T follicular helper cell (primary cell): Measurements from ENCODE around the gene NCOA1.

Source experiments
- DNase-seq: peaks from one replicate; pipeline ENCODE4 v3.0.0-alpha.2; 2020; ENCODE audit warnings: low read depth

NCOA1 gene

DNA sequence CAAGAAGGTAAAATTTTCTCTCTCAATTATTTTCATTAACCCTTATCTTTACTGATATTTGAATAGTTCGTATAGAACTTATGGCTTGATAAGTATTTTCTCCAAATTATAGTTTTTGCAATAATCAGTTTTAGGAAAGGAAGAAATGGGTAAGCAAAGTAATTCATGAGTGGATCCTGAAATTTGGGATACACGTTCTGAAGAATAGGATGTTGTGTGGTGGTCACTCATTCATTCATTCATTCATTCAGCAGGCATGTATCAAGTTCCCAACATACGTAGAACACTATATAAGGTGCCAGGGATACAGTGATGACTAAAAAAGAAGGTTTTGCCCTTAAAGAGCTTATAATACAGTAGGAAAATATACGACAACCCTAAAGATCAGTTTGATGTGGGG, 206.7 kb downstream of the NCOA1 start:
- DNase-seq = no peak

DNA sequence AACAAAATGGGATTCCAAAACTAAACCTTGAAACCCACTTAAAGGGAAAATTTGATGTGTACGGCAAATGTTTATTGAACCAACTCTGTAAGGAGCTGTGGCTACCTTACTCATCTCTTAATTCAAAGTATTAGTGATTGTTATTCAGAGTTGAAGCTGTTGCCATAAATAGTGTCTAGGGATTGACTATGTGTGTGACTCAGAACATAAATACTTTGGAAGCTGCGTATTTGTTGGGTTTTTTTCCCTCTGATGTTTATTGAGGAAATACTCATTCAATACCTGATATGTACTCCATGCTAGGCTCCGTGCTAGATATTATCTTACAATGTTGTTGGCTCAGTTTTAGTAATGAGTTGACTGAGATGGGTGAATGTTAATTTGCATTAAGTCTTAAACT, 211.7 kb downstream of the NCOA1 start:
- no peak for DNase-seq

DNA sequence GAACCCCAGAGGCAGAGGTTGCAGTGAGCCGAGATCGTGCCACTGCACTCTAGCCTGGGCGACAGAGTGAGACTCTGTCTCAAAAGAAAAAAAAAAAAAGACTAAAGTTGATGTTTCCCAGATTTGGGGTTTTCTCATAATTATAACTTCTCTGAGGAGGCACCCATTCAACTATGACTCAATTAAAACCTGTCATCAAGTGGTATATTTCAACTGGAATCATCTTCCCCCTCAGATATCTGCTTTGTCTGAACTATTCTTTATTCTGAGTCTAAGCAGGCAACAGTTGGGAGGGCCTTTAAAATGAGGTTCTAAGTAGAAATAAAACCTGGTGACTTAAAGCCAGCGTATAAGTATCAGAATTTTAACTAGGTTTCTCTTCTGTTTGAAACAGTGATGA, 213.6 kb downstream of the NCOA1 start:
- no peak for DNase-seq

DNA sequence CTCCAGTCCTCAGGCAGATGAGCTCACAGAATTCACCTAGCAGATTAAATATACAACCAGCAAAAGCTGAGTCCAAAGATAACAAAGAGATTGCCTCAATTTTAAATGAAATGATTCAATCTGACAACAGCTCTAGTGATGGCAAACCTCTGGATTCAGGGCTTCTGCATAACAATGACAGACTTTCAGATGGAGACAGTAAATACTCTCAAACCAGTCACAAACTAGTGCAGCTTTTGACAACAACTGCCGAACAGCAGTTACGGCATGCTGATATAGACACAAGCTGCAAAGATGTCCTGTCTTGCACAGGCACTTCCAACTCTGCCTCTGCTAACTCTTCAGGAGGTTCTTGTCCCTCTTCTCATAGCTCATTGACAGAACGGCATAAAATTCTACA, 216.1 kb downstream of the NCOA1 start:
- DNase-seq = no peak

DNA sequence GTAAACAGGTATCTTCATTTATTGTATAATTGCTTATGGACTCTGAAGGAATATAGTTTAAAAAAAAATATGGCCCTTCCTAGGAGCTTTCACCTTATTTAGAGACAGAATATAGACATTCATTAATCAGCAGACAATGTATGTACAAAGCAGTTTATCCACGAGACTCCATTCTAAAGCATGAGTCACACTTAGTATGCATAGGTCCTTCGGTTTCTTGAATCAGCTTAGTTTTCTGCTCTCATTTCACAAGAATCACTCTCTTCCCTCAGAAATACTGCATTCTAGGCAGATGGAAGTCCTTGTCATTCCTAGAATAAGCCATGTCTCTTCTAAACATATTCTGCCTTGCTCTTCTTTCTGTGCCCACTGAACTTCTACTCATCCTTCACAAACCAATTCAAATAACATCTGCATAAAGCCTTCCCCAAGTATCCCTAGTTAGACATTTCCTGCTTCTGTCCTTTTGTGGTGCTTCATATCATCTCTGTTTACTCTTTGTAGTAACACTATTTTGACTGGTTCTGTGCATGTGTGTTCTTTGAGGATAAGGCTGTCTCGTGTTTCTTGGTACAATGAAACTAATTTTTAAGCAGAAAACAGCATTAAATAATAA, 217.6 kb downstream of the NCOA1 start:
- DNase-seq = no peak

DNA sequence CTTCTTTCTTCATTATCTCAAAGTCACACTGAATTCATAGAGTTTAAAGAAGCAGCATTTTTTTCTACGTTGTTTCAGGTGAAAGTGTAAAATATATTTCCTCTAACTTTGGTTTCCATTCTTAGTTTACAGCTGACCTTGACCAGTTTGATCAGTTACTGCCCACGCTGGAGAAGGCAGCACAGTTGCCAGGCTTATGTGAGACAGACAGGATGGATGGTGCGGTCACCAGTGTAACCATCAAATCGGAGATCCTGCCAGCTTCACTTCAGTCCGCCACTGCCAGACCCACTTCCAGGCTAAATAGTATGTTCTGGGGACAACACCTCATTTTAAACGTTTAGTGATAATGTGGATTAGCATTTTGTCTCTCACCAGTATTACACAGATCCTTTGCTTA, 219.8 kb downstream of the NCOA1 start:
- DNase-seq = no peak

DNA sequence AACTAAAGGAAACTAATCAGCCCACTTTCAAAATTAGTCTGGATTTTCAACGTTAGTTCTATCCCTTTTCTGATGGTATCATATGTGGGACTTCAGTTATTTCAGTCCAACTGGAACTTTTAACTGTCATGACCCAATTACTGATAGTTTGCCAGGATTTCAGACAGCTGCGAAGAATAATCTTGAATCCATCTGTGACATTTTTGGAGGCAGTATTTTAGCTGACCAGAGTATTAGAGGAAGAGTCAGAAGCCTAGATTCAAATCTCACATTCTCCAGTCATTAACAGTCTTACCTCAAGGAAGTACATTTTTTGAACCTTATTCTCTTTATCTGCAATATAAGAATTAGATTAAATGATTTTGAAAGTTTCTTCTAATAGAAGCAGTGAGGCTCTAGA, 220.8 kb downstream of the NCOA1 start:
- DNase-seq = no peak

DNA sequence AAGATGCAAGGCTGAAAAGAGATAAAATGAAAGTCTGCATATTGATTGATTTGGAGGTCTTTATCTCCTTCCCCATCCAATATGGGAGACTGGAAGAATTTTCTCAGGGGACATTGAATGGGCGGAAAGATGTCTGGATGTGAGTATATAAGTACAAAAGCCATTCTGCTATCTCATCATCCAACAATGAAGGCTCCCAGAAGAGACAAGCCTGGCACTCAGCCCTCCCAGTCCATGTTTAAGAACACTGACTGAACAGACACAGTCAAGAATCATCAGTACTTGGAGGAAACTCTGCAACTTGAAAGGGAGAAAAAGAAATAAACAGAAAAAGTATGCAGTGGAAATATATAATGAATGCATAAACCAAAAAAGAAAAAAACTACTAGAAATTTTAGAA, 221.2 kb downstream of the NCOA1 start:
- DNase-seq = no peak

DNA sequence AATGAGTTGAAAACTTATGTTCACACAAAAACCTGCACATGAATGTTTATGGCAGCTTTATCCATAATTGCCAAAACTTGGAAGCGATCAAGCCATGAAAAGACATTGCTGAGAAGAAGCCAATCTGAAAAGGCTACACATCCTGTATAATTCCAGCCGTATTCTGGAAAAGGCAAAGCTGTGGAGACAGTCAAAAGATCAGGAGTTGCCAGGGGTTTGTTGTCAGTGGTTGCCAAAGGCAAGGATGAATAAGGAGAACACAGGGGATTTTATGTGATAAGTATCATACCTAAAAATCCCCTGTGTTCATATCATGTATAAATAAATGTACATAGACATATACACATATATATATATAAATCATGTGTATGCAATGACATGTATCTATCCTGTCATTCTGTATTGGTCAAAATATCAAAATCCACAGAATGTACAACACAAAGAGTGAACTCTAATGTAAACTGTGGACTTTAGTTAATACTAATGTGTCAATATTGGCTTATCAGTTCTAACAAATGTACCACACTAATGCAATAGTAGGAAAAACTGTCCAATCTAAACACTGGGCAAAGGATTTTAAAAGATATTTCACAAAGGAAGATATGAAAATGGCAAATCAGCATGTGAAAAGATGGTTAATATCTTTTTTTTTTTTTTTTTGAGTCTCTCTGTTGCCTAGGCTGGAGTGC, 226.4 kb downstream of the NCOA1 start:
- no peak for DNase-seq

DNA sequence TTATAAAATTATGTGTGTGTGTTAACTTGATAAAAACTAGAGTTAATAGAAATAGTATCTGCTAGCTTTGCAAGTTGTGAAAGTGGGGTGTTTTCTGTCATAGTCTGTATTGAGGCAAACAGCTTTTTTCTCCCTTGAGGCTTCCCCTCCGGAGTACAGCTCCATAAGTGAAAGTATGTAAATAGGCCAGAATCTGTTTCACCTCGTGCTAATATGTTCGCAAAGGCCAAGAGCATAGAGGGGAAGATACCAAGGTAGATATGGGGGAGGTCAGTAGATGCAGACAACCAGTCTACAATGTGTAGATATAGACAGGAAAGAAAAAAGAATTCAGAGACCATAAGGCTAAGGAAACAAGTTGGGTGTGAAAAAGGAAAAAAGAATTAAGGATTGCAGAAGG, 229.3 kb downstream of the NCOA1 start:
- DNase-seq = no peak

DNA sequence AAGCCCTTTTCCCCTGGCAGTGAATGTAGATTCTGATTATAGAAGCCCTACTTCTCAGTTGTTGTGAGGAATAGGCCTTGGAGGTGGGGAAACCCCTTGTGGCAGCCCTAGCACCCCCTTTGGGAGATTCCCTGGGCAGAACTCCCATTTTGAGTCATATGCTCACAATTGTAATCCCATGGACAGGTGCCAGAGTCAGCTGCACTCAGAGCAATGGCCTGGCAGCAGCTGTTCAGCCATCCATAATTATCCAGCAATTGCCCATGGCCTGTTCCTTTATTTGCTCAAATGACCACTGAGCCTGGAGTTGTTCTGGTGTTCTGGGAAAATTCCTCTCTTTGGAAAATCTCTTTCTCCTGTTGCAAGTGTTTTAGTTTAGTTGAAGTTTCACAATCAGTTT, 230.4 kb downstream of the NCOA1 start:
- DNase-seq = no peak

DNA sequence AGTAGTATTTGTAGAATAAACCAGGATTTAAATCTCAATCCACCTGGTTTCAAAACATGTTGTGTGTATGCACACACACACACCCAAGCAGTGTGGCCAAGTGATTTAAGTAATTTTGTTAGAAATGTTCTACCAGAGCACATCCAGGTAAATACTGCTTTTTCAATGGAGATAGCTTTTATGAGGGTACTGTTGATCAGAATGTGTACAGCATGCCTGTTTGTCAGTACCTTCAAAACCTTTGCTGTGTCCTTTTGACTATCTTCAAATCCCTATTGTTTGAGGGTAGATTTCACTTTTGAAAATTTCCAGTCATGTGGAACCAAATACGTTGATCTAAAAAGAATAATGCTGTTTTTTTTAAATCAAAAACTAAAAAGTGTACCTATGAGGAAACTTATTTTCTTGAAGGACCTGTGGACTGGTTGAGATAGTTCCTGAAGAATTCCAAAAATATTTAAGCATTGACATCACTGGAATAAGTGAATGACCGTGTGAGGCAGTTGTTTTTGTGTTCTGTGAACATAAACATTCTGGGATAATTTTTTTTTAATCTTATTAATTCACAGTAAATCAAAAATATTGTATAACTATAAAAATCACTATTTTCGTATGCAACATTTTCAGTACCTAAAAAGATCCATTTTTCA, 231.2 kb downstream of the NCOA1 start:
- DNase-seq = no peak

DNA sequence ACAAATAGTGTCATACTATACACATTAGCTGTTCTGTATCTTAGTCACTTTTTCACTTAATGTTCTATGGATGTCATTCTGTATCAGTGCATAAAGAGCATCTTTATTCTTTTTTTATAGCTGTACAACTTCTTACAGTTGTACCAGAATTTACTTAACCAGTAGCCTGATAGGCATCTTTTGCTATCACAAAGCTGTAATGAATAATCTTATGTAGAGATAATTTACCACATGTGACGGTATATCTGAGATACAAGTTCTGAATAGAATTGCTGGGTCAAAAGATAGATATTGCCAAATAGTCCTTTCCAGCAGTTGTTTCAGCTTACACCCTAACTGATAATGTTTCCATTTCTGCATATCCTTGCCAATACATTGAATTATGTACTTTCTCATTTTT, 232.1 kb downstream of the NCOA1 start:
- DNase-seq = no peak

DNA sequence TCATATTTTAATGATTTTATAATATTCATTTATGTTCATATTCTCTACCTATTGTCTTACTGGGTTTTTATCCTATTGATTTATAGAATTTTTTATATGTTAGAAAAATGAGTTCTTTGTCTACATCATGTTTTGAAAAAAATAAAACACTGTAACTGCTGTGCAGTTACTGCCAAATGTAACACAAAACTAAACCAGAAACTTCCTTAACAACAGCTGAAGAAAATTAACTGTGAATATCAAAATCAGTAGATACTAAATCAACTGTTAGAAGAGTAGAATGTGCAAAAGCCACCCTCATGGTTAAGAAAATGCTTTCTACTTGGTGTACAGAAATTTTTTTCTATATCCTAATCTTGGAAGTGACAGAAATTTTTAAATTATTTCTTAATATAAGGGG, 232.6 kb downstream of the NCOA1 start:
- no peak for DNase-seq

DNA sequence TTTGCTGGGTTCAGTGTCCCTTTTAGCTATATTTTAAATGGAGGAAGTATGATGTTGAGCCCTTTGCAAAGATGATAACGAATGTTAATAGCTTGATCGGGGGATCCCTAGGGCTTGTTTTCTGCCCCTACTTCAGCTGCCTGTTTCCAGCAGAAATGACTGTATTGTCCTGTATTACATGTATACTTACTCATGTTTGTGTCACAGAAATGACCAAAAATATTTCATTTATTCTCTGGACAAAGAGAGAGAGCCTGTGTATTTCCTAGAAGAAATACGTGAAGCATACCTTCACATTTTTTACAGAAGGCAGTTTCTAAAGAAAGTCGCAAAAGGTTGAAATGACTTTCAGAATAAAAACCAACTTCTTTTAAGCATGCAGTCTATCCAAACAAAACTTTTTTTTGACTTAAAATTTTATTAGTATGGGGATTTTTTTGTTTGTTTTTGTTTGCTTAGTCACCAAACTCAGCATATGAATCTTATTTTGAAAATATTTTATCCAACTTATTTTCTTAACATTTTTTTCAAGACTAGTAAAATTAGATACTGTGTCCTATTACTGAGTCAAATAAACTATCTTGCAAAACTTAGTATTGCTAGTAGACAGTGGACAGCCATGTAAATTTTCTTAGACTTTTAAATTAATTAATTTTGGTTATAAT, 233.2 kb downstream of the NCOA1 start:
- no peak for DNase-seq

DNA sequence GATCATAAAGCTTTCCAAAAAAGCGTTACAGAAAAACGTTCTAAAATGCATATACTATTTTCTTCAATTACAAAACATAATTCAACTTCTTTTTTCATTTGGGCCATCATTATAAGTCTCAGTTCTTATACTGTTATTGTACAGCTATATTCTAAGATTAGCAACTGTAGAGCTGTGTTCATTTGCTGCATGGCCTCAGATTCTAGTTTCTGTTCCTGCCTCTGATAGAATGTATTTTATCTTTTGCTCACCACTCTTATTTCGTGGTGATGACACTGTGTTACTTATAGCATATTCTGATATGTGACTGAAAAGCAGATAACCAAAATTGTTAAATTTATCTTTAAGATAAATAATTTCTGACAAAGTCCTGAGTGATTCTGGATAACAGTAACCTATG, 234.9 kb downstream of the NCOA1 start:
- DNase-seq = no peak

DNA sequence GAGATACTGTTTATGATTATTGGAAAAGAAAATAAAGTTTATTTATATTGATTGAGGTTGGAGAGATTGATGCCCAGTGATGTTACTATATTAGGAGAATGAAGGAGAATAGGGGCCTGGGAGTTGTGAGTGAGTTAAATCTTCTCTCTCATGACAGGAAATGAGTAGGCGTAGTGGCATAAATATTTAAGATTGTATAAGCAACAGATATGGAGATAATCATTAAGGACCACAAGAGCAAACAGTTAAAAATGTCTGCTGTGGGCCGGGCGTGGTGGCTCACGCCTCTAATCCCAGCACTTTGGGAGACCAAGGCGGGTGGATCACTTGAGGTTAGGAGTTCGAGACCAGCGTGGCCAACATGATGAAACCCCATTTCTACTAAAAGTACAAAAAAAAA, 239.4 kb downstream of the NCOA1 start:
- no peak for DNase-seq

DNA sequence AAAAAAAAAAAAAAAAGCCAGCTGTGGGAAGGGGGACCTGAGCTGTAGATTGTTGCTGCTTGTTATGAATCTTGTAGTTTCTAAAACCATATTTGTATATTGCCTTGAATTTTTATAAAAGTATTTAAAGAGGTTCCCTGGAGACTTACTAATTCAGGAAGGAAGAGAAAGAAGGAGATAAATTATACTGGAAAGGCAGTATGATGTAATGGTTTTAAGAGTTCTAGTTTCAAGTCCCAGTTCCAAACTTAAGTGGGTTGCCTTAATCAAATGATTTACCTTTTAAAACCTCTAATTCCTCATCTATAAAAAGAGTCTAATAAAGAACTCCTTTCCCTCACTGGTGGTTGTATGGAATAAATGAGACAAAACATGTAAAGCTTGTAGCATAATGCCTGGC, 240.0 kb downstream of the NCOA1 start:
- no peak for DNase-seq

DNA sequence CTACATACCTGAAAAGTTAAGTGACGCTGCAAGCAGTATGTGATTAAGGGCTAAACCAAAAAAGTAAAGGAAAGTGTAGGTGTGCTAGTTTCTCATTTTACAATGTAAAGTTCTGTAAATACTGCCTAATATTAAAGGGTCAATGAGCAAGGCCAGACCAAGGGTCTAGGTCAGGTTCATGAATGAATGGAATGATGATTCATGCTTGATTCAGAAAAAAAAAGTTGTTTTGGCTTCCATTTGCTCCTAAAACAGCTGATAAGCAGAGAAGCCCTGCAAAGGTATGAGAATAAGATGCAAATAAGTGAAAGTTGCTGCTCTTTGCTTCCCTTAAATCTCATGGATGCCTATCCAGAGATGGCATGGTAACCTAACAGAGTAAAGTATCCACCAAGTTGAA, 240.9 kb downstream of the NCOA1 start:
- no peak for DNase-seq

DNA sequence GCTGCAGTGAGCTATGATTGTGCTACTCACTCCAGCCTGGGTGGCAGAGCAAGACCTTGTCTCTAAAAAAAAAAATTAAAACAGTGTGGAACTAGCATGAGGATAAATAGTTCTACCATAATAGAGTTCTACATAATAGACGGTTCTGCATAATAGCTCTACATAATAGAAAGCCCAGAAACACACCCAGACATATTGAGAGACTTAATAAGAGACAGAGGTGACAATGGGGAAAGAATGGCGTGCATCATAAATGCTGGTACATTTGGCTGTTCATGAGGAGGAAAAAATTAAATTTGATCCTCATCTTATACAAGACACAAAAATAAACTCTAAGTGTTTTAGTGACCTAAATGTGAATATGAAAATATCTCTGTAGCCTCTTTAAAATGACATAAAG, 243.7 kb downstream of the NCOA1 start:
- DNase-seq = no peak

DNA sequence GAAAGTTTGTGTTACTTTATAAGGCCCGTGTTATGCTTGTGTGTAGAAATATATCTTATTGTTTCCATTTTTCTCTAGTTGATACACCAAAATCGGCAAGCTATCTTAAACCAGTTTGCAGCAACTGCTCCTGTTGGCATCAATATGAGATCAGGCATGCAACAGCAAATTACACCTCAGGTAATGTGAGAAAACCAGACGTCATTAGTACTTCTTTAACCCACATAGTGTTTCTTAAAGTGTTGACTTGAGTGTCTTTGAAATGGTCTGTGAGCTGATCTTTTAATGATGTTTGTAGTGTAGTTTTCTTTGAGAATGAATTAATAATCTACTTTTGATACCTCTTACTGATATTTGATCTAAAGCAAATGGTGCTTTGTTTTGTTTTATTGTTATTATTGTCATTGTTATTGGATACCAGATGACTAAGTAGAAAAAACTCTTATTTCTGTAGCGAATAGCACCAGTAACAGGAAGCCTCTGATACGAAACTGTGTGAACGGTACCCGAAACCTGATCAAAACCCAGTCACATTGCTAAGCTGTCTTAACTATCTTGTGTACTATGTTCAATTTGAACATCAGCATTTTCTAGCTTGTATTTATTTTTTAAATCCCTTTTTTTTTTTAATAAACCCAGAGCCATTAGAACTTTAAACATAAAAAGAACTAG, 248.4 kb downstream of the NCOA1 start:
- no peak for DNase-seq

DNA sequence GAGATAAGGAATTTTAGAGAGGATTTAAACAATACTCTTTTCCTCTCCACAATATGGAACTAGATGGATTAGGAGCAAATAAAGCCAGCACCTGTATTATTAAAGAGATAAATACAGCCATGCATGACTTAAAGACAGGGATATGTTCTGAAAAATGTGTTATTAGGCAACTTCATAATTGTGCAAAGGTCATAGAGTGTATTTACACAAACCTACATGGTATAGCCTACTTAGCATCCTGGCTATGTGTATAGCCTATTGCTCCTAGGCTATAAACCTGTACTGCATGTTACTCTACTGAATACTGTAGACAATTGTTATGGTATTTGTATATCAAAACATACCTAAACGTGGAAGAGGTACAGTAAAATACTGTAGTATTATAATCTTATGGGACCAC, 249.1 kb downstream of the NCOA1 start:
- DNase-seq = no peak

DNA sequence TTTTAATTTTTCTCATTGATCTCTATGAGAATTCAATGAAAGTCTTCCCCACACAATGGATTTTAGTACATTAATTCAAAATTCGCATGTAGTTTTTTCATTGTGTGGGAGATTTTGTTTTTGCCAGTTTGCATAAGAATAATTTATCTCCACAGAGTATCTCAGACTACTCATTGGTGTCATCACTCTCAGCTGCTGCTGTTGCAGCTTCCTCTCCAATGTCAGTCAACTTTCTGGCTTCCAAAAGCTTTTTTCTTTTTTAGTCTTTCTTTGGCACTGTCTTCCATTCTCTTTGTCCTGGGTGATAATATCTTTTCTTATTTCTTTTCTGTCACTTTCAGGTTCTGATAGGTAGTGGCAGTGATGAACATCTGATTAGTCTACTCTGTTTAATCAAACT, 251.7 kb downstream of the NCOA1 start:
- DNase-seq = no peak
